Loucy (cell line): ENCODE data around the gene SLX9.

ENCODE experiments used
- H2AFZ ChIP-seq: fragments of 200-600 bp; sonication (generic); 2 replicates; pipeline ENCODE4 v1.6.0; 2016; ENCODE audit warnings: antibody characterized with exemption, mild to moderate bottlenecking, low read length, moderate library complexity
- H3F3A ChIP-seq: fragments of 200-600 bp; 2 replicates; pipeline ENCODE4 v1.6.0; 2016; ENCODE audit warnings: antibody characterized with exemption, low read depth, mild to moderate bottlenecking
- H3K27me3 ChIP-seq: fragments of 200-600 bp; sonication (generic); 2 replicates; pipeline ENCODE4 v1.6.1; 2014; ENCODE audit warnings: low read length, mild to moderate bottlenecking; ENCODE audit not compliant: insufficient read depth, poor library complexity, severe bottlenecking
- H3K36me3 ChIP-seq: fragments of 200-600 bp; sonication (generic); 2 replicates; pipeline ENCODE4 v1.6.1; 2016; ENCODE audit warnings: low read length; ENCODE audit not compliant: insufficient read depth
- H3K4me1 ChIP-seq: fragments of 200-600 bp; sonication (generic); 2 replicates; pipeline ENCODE4 v1.5.1; 2014; ENCODE audit warnings: low read length, mild to moderate bottlenecking; ENCODE audit not compliant: insufficient read depth, poor library complexity, severe bottlenecking
- H3K4me2 ChIP-seq: fragments of 200-600 bp; sonication (generic); 2 replicates; pipeline ENCODE4 v1.6.0; 2014; ENCODE audit warnings: antibody characterized with exemption, low read length, low read depth, mild to moderate bottlenecking; ENCODE audit not compliant: poor library complexity, severe bottlenecking
- H3K4me3 ChIP-seq: fragments of 200-600 bp; sonication (generic); 2 replicates; pipeline ENCODE4 v1.5.1; 2014; ENCODE audit warnings: low read length, mild to moderate bottlenecking, mixed read lengths; ENCODE audit not compliant: poor library complexity, severe bottlenecking
- H3K79me2 ChIP-seq: fragments of 200-600 bp; sonication (generic); 2 replicates; pipeline ENCODE4 v1.6.1; 2014; ENCODE audit warnings: low read length; ENCODE audit not compliant: insufficient read depth
- H3K9ac ChIP-seq: fragments of 200-600 bp; sonication (generic); 2 replicates; pipeline ENCODE4 v1.6.0; 2014; ENCODE audit warnings: mild to moderate bottlenecking, low read depth, low read length, moderate library complexity; ENCODE audit not compliant: poor library complexity, severe bottlenecking
- H3K9me2 ChIP-seq: fragments of 200-600 bp; sonication (generic); replicated peaks from 2 replicates; pipeline ENCODE4 v1.6.1; 2016; ENCODE audit warnings: low read depth, low read length, mixed read lengths
- H3K9me3 ChIP-seq: fragments of 200-600 bp; sonication (generic); 2 replicates; pipeline ENCODE4 v1.6.1; 2014; ENCODE audit warnings: mild to moderate bottlenecking, antibody characterized with exemption, low read length, low read depth; ENCODE audit not compliant: insufficient read depth
- H4K20me1 ChIP-seq: fragments of 200-600 bp; sonication (generic); 2 replicates; pipeline ENCODE4 v1.6.0; 2014; ENCODE audit warnings: antibody characterized with exemption, low read length, mild to moderate bottlenecking; ENCODE audit not compliant: insufficient read depth, poor library complexity, severe bottlenecking
- EZH2phosphoT487 ChIP-seq: fragments of 200-600 bp; IDR thresholded peaks from 2 replicates; pipeline ENCODE4 v1.6.1; 2018; ENCODE audit warnings: antibody characterized with exemption, mild to moderate bottlenecking, moderate library complexity, borderline replicate concordance
- TF ChIP-seq, protein P1 (sequence below): fragments of 200-600 bp; sonication (generic); conservative IDR thresholded peaks from 2 replicates; pipeline ENCODE4 v1.5.1; 2014; ENCODE audit warnings: mild to moderate bottlenecking, antibody characterized with exemption, low read length

The SLX9 gene

DNA sequence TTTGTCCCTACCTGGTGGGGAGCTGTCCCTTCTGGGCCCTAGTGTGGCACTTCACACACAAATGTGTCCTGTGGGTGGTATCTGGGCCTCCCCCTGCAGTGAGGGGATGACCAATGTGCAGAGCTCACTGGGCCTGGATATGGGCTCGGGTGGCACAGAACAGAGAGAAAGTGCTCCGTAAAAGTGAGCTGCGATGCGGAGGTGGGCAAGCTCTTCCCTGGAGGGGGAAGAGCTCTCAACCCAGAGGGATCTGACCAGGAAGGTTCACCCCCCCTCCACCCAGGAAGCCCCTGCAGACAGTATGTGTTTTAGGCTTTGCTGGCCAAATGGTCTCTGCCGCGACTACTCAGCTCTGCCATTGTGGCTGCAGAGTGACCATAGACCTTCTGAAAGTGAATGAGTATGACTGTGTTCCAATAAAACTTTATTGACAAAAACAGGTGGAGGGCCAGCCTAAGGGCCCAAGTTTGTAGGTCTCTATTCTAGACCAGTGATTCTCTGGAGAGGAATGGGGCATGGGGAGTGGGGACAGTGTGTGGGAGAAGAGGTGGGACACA lies 10.5 kb upstream of the SLX9 start:
- Histone ChIP-seq H2AFZ (no peak overlapping the region), H3K4me1 (peaks cover 73% of the 10 kb centered on the region), H3K9me3 (no peaks in the 10 kb centered on the region), H3K9me2 (no peaks in the 10 kb centered on the region), H3K4me3 (no peak overlapping the region), H3F3A (peaks cover 17% of the 10 kb centered on the region), H3K36me3 (no peaks in the 10 kb centered on the region), H4K20me1 (no peaks in the 10 kb centered on the region), H3K4me2 (no peak overlapping the region), H3K79me2 (peaks cover 8% of the 10 kb centered on the region; the same call in 1 of the 2 replicates), H3K27me3 (no peaks in the 10 kb centered on the region), H3K9ac (peak overlapping the region; percentile 70)
- no peak for TF ChIP-seq EZH2phosphoT487
- TF ChIP-seq, protein P1, sequence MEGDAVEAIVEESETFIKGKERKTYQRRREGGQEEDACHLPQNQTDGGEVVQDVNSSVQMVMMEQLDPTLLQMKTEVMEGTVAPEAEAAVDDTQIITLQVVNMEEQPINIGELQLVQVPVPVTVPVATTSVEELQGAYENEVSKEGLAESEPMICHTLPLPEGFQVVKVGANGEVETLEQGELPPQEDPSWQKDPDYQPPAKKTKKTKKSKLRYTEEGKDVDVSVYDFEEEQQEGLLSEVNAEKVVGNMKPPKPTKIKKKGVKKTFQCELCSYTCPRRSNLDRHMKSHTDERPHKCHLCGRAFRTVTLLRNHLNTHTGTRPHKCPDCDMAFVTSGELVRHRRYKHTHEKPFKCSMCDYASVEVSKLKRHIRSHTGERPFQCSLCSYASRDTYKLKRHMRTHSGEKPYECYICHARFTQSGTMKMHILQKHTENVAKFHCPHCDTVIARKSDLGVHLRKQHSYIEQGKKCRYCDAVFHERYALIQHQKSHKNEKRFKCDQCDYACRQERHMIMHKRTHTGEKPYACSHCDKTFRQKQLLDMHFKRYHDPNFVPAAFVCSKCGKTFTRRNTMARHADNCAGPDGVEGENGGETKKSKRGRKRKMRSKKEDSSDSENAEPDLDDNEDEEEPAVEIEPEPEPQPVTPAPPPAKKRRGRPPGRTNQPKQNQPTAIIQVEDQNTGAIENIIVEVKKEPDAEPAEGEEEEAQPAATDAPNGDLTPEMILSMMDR = no peak

DNA sequence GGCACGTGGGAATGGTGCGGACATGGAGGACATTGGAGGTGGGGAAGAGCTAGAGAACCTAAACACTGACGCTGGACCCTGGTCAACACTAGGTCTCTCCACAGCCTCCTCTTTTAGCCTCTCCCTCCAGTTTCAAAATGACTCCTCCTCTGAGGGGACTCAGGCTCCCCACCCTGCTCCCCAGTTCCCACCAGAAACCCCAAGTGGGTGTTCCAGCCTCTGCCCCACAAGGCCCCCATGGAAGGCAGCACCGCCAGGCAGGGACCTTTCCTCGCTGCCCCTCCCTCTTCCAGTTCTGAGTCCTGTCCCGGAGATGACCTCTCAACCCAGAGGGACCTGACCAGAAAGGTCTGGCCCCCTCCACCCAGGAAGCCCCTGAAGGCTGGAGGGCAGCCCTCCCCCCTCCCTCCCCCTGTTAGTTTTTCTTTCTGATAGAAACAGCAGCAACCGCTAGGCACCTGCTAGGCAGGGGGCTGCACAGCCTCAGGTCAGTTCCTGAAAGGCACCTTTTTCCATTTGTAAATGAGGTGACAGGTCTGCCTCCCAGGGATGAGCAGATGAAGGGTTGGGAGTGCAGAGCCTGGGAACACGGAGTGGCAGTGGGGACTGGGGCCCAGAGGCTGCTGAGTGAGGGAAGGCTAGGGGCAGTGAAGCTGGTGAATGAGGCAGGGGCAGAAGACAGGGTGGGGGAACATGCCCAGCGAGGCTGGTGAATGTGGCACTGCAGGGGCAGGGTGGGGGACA lies 9.9 kb upstream of the SLX9 start:
- H3K27me3 ChIP-seq = no peaks in the 10 kb centered on the region
- no peaks in the 10 kb centered on the region for H3K36me3 ChIP-seq
- peaks cover 8% of the 10 kb centered on the region; the same call in 1 of the 2 replicates for H3K79me2 ChIP-seq
- TF ChIP-seq, protein P1 = no peak
- TF ChIP-seq EZH2phosphoT487 = no peak
- no peaks in the 10 kb centered on the region for H3K9me3 ChIP-seq
- peak overlapping the region; percentile 68 for H3K4me3 ChIP-seq
- peaks cover 67% of the 10 kb centered on the region for H3K4me1 ChIP-seq
- peak overlapping the region; percentile 70 for H3K9ac ChIP-seq
- no peaks in the 10 kb centered on the region for H4K20me1 ChIP-seq
- peaks cover 11% of the 10 kb centered on the region for H3F3A ChIP-seq
- peak overlapping the region; percentile 79 for H3K4me2 ChIP-seq
- no peak overlapping the region for H2AFZ ChIP-seq
- H3K9me2 ChIP-seq = no peaks in the 10 kb centered on the region

DNA sequence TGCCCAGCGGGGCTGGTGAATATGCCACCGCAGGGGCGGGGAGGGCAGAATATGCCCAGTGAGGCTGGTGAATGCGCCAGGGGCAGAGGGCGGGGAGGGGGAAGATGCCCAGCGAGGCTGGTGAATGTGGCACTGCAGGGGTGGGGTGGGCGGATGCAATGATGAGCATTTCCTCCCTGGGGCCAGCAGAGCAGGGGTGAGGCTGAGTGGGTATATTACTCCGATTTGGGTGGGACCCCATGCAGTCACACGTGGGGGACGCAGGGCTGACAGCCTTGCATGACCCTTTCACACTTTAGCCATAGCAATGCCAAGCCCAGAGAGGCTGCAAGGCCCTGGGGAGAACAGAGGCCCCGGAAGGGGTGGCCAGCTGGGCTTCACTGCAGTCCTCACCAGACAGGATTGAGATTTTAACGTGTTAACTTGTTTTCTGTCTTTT lies 9.3 kb upstream of the SLX9 start:
- Histone ChIP-seq H3K9me3 (no peaks in the 10 kb centered on the region), H3K9ac (peak overlapping the region; percentile 70), H2AFZ (no peak overlapping the region), H3K27me3 (no peaks in the 10 kb centered on the region), H3F3A (peaks cover 6% of the 10 kb centered on the region; the same call in 1 of the 2 replicates), H3K4me1 (peaks cover 61% of the 10 kb centered on the region), H3K79me2 (peaks cover 8% of the 10 kb centered on the region; the same call in 1 of the 2 replicates), H4K20me1 (no peaks in the 10 kb centered on the region), H3K4me3 (peak overlapping the region; percentile 68), H3K4me2 (peak overlapping the region; percentile 79), H3K36me3 (no peaks in the 10 kb centered on the region), H3K9me2 (no peaks in the 10 kb centered on the region)
- no peak for TF ChIP-seq EZH2phosphoT487
- TF ChIP-seq, protein P1 = no peak
